HG03460 (cell line): ENCODE measurements around the gene POLR1B.
"Not testable (repeated sequence)": the region's sequence is repeated elsewhere in the genome, so short reads cannot be mapped to it uniquely, and the experiment has no call there.

Experiments
- ATAC-seq: cut with Tn5 transposase; IDR thresholded peaks from one replicate; pipeline ENCODE4 v1.9.1; 2021; ENCODE audit not compliant: unreplicated experiment

The POLR1B gene

DNA sequence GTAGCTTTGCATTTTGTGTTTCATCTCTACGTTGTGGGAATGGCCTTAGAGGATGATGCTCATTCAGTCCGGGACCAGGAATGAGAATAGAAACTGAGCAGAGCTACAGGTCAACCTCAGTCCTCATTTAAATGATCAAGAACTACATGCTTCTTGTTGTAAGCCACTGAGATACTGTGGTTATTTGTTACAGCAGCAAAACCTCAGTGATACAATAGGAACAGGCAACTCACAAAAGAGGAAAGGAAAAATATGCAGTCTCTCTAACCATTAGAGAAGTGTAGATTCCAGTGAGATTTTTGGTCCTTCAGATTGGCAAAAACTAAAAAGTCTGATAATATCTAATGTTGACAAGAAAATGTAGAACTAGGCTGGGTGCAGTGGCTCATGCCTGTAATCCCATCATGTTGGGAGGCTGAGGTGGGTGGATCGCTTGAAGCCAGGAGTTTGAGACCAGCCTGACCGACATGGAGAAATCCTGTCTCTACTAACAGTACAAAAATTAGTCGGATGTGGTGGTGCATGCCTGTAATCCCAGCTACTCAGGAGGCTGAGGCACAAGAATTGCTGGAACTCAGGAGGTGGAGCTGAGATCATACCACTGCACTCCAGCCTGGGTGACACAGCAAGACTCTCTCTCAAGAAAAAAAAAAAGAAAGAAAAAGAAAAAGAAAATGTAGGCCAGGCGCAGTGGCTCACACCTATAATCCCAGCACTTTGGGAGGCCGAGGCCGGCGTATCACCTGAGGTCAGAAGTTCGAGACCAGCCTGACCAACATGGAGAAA lies 55.5 kb downstream of the POLR1B start:
- ATAC-seq = no peak

DNA sequence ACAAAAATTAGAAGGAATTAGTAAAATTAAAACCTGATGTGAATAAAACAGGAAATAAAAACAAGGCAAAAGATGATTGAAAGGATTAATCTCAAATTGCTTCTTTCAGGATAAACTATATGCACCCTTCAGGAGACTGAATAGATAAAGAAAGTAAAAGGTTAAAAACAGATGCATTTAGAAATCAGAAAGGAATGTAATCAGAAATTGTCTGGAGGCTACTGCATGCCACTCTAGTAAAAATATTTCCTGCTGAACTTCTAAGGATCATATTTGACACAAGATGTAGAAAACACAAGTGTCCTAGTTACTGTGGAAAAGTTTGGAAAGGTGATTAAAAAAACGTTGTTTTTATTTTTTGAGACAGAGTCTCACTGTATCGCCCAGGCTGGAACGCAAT lies 58.4 kb downstream of the POLR1B start:
- no peak for ATAC-seq

DNA sequence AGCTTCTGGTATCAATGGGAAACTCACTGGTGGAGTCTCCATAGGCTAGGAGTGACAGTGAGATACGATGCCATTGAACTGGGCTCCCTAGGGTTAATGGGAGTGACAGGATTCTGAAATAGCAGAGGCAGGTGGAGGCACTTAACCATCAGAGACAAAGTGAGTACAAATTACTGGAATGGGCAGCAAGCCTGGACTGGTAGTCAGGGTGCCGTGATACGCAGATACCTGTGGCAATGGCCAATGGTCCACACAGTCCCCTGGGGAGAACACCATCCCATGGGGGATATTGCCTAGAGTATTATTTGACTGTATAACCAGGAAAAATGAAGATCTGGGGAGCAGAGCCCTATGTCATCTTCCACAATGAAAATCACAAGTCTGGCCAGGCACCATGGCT lies 59.5 kb downstream of the POLR1B start:
- ATAC-seq = no peak

- no peak for ATAC-seq
These were observed 60.7 kb downstream of the POLR1B start for GRCh38 chr2:112602917-112603316.

DNA sequence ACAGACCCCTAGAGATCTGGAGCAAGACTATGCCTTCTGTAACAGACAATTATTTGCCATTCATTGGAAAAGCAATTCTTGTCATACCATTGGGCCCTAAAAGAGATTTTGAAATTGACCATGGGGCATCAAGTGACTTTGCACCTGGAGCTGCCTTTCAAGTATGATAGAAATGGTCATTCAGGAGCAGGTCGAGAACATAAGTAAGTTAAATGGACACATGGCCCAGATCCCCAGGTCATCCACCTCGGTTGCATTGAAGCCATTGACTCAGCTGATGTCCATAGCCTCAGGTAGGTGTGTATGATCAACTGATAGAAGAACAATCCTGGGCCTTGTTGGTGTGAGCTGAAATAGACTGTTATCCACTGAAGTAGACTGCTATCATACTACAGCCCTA lies 61.5 kb downstream of the POLR1B start:
- no peak for ATAC-seq

DNA sequence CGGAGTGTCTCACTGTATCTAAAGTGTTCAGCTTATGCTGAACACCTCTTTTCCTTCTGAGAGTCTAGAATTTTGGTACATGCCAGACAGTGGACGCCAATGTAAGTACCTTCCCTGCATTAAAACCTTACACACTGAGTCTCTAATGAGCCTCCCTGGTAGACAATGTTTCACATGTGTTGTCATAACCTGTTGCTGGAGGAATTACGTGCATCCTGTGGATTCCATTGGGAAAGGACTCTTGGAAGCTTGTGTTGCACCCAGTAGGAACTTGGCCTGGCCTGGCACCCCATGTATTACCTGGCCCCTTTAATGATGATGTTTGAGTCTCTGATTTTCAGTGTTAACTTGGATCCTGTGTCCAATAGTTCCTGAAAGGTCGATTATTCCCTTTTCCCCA lies 62.7 kb downstream of the POLR1B start:
- ATAC-seq = no peak

DNA sequence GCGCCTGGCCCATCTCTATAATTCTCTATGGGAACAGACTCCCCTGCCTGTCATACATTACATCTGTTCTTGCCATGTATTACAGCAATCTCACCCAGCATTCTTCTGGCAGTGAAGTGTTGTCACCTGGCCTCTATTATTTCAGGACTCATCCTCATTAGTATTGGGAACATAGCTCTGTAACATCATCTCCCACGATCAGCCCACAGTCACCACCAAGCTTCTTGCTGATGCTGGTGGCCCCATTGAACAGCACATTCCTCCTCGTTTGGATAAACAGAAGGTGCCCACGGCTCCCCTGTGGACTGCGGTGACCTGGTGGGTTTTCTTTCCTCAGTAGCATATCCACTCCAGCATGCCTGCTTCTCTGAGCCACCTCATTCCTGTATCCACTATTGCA lies 63.7 kb downstream of the POLR1B start:
- ATAC-seq = no peak

GRCh38 chr2:112606547-112606946 lies 64.3 kb downstream of the POLR1B start:
- ATAC-seq = no peak

- ATAC-seq = no peak
These were observed 65.6 kb downstream of the POLR1B start for GRCh38 chr2:112607680-112608438.

DNA sequence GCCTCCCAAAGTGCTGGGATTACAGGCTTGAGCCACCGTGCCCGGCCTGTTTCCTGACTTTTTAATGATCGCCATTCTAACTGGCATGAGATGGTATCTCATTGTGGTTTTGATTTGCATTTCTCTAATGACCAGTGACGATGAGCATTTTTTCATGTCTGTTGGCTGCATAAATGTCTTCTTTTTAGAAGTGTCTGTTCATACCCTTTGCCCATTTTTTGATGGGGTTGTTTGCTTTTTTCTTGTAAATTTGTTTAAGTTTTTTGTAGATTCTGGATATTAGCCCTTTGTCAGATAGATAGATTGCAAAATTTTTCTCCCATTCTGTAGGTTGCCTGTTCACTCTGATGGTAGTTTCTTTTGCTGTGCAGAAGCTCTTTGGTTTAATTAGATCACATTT lies 67.1 kb downstream of the POLR1B start:
- not testable (repeated sequence) for ATAC-seq

- ATAC-seq = not testable (repeated sequence)
These were observed 70.0 kb downstream of the POLR1B start for GRCh38 chr2:112612283-112612682.

GRCh38 chr2:112614201-112614840 lies 72.1 kb downstream of the POLR1B start:
- ATAC-seq = no peak

DNA sequence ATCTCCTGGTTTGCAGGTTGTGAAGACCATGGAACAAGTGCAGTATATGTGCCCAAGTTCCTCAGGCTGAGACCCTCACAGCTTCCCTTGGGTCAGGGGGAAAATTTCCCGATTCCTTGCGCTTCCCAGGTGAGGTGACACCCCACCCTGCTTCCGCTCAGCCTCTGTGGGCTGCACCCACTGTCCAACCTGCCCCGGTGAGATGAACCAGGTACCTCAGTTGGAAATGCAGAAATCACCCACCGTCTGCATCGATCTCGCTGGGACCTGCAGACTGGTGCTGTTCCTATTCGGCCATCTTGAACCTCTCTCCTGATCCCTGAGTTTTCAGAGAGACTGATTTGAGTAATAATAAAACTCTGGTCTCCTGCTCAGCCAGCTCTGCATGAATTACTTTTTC lies 72.8 kb downstream of the POLR1B start:
- ATAC-seq = no peak

DNA sequence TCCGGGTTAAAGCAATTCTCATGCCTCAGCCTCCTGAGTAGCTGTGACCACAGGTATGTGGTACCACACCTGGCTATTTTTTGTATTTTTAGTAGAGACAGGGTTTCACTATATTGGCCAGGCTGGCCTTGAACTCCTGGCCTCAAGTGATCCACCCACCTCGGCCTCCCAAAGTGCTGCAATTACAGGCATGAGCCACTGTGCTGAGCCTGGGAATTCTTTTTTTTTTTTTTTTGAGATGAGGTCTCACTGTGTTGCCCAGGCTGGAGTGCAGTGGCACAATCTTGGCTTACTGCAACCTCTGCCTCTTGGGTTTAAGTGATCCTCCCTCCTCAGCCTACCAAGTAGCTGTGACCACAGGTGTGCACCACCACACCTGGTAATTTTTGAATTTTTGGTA lies 73.5 kb downstream of the POLR1B start:
- not testable (repeated sequence) for ATAC-seq

- ATAC-seq = no peak
These were observed 76.1 kb downstream of the POLR1B start for GRCh38 chr2:112618383-112618782.

DNA sequence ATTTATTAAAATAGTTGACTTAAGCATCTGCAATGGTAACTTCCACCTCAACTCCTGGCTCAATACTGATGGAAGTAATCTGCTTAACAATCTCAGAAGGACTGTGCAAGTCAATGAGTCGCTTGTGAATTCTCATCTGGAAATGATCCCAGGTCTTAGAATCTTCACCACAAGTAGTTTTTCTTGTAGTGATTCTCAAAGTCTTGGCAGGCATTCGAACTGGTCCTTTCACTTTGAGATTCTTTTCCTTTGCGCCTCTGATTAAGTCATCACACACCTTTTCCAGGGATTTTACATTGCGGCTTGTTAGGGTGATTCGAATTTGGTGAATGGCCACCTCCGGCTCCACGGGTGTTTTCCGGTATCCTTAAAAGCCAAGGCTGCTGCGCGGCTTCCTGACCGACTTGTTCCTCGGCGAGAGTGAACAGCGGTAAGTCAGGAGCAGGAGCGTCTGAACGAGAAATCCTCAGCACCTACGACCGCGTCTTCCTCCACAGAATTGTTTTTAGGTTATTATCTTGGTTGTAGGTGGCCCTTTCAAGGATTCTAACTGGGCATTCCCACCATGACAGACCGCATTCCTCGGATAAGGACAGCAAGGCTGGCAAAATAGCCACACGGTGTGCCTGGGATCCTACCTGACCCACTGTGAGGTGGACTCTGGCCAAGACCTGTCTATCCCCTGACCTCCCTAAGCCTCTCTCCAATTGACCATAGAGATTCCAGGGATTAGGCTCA lies 79.7 kb downstream of the POLR1B start:
- no peak for ATAC-seq

DNA sequence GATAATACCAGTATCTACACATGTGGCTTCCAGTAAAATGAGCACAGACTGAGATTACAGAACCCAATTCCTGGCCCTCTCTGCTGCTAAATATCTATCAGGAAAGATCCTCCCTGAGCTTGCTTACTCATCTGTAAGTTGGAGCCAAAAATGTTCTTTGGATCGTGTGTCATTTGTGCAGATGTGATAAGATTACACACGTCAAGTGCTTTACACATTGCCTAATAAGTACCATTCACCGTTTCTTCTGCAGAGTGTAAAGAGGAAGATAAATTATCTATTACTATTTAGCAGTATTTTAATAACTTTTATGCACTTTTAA lies 80.2 kb downstream of the POLR1B start:
- ATAC-seq = no peak

DNA sequence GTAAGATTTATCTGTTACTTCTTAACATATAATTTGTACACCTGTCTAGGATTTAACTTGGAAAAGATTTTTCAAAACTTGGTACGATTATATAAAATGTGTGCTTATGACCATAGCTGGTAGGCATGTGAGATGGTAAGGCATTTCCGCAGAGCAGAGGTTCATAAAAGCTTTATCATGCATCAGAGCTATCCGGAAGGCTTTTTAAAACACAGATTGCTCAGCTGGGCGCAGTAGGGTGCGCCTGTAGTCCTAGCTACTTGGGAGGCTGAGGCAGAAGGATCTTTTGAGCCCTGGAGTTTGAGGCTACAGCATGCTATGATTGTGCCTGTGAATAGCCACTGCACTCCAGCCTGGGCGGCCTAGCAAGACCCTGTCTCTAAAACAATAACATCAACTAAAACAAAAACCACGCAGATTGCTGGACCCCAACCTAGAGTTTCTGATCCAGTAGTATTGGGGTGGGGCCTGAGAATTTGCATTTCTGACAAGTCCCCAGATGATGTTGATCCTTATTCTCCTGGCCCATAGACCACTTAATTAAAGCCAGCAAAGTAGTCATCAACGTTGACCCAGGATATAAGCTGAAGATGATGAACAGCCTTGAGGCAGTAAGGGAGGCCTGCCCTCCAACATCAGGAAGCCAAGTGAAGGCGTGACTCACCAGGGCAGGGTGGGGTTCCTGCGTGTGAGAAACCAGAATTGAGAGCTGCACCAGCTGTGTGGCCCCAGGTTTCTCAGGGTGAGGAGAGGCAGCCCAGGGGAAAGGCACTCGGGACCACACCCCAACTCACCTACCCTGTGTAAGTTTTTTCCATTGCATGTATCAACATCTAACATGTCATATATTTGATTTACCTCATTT lies 81.9 kb downstream of the POLR1B start:
- ATAC-seq = no peak

DNA sequence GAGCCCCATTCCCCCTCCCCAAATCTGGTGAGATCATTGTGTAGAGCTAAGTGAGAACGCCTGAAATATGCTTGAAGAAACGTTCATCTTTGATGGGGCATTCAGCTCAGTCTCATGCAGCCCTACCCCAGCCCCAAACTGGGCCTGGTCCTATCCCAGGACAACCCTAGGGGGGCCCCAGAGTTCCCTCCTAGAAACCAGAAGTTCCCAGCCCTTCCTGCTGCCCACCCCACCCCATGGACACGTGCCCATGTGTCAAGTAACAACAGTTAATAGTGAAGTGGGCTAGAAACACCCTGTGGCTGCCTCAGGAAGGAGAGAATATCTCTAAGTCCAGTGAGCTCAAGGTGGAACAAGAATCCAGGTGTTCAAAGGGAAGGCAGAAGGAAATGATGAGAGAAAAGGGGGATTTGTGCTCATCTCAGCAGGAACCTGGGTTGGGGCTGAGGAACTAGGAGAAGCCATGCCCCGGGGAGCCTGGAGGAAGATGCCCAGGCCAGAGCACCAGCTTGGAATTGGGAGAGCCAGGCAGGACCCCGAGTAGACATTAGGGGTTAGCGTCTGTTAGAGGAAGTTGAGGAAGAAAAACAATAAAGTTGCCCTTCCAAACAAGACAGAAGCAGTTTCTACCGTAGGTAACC lies 83.3 kb downstream of the POLR1B start:
- no peak for ATAC-seq

- peak; percentile 49 for ATAC-seq
These were observed 84.4 kb downstream of the POLR1B start for GRCh38 chr2:112626604-112627059.
